GM21717 (cell line): ENCODE data around the gene IL33.

Source experiments
- ATAC-seq: cut with Tn5 transposase; IDR thresholded peaks from one replicate; pipeline ENCODE4 v1.9.1; 2021; ENCODE audit warnings: mild to moderate bottlenecking, moderate library complexity; ENCODE audit not compliant: unreplicated experiment

The IL33 gene

DNA sequence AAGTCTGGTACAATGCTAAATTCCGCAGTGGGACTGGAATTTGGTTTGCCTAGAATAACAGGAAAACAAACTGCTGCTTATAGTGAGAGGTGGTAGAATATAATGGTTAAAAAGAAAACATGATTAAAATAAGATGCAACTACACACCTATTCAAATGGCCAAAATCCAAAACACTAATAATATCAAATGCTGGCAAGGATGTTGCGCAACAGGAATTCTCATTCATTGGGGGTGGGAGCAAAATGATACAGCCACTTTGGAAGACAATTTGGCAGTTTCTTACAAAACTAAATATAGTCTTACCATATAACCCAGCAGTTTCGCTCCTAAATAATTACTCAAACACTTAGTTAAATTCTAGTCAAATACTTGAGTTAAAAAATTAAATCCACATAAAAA, 61.8 kb downstream of the IL33 start:
- no peak for ATAC-seq

DNA sequence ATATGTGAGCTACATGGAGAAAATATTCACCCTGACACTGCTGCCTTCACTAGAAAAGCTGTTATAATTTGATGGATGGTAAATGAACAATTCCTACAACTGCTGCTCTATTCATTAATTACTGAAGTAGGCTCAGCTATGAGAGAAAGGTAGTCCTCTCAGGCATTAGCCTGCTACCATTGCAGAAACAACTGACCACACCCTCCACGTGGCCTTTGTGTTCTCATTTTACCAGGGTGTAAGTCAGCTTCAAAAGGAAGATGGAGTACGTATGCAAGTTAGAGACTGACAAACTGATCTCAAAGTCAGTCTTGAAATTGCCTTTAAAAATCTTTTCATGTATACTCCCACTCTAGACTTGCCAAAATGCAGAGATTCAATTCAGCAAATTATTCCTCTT, 86.3 kb downstream of the IL33 start:
- no peak for ATAC-seq

DNA sequence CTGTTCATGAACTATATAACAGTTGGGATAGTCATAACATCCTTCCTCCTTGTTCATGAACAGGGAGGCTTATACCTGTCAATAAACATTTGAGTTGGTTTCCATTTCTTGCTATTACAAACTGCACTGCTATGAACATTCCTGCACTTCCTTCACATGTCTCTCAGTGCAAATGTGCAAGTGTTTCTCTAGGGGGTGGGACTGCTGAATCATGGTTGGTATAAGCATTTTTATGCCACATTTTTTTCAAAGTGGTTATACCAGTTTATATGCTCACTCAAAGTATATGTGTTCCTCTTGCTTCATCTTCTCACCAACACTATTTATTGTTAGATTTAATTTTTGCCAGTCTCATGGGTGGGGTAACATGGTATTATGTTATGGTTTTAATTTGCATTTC, 86.8 kb downstream of the IL33 start:
- no peak for ATAC-seq

DNA sequence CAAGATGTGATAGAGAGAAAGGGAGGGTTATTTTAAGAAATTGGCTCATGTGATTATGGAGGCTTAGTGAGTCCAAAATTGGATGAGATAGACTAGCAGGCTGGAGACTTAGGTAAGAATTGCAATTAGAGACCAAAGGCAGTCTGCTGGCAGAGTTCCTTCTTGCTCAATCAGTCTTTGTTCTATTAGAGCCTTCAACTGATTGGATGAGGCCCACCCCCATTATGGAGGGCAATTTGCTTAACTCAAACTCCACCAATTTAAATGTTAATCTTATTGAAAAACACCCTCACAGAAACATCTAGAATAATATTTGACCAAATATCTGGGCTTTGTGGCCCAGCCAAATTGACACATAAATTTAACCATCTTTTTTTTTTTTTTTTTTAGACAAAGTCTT, 88.6 kb downstream of the IL33 start:
- ATAC-seq: no peak

DNA sequence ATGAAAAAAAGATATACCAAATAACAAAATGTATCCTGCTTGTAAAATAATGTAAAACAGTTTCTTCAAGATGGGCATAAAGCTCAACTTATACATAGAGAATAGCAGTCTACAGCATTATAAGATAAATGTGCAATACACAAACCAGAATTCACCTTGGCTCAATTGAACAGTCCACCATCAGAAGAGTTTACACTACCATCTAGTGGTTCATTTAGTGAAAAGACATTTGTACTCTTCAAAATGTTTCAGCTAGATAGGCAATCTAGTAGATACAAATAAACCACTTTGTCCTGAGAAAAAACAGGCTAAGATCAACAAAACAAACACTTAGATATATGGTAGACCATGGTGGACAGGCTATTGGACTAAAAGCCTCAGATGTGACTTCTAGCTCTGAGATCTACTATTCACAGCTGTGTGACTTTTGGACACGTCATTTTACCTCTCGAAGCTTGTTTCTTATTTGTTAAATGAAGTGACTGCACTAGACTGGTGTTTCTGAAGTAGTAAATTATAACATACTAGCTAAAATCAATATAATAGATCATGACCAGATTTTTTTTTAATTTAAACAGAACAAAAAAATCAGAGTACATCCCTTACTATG, 90.5 kb downstream of the IL33 start:
- no peak for ATAC-seq
